ENCODE results near the gene ZBTB17. TPM values are rescaled to one million over a fixed set of nuclear protein-coding genes. Genes with fewer than 3 reads are reported as not detected.
"Not testable (repeated sequence)": the region's sequence is repeated elsewhere in the genome, so short reads cannot be mapped to it uniquely, and the experiment has no call there.

ZBTB17 gene
- total RNA-seq, 1 experiment from 2014 or later = 14.3 TPM

DNA sequence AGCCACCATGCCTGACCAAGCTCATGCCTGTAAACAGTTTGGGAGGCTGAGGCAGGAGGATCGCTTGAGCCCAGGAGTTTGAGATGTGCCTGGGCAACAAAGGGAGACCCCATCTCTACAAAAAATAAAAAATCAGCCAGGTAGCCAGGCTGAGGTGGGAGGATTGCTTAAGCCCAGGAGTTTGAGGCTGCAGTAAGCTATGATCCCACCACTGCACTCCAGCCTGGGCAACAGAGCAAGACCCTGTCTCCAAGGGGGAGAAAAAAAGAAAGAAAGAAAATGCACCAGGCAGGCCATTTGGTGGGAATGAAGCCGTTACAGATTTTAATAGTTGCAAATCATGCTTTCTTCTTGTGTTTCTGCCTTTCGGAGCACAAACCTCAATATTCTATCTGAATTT lies 62.3 kb downstream of the ZBTB17 start:
- DNase-seq (ENCODE audit: extremely low read depth, low read depth) = not testable (repeated sequence)

DNA sequence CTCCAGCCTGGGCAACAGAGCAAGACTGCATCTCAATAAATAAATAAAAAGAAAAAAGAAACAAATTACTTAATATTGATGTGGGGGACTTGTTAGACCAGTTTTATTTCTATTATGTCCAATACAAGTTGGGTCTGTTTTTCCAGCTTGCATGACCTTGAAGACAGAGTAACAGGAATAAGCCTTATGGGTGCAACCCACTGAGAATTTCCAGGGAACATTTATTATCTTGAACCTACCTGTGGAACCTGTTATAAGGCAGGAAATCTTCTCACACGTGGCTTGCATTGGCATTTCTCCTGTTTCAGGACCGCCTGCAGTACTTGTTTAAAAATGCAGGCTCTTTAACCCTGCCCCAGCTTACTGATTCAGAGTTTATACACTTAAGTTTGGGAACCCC lies 64.0 kb downstream of the ZBTB17 start:
- DNase-seq (ENCODE audit: extremely low read depth, low read depth) = no peak

DNA sequence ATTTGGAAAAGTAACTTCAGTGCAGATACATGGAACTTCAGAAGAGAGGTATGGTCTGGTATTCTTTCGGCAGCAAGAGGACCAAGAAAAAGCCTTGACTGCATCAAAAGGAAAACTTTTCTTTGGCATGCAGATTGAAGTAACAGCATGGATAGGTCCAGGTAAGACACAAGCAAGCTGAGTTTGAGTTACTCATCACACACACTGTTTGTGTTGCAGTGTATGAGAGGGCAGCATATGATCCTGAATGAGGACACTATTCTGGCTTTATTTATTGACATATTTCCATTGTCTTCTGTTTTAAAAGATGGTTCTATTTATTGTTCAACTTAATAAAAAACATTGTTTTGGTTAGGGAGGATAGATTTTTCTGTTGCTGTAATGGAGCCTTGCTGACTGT lies 64.8 kb downstream of the ZBTB17 start:
- no peak for DNase-seq (ENCODE audit: extremely low read depth, low read depth)

DNA sequence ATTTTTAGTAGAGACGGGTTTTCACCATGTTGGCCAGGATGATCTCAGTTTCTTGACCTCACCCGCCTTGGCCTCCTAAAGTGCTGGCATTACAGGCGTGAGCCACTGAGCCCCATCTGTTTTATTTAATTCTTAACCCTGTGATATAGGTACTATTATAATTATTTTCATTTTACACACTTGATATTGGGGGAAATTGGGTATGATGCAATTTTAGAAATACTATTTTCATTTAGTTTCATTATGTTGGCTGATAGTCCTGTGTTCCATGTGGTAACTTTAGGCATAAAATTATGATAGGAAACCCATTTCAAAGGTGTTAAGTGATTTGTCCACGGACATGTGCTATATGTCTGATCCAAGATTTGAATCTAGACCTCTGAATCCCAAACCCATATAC lies 67.3 kb downstream of the ZBTB17 start:
- no peak for DNase-seq (ENCODE audit: extremely low read depth, low read depth)

DNA sequence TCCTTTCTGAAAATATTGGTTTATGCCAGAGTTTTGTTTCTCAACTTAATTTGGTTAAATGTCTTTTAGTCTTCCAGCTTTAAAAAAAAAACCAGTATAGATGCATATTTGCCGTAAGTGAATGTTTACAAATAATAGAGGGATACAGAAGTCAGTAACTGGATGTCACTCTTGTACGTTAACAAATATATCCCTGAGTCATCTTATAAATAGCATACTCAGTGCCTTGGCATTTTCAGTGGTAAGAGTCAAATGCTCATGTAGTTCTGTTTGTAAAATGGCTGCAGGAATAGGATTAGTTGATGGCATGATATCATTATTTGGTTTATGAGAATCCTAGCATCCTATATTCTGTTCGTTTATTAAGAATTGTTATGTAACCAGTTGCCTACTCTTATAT lies 73.0 kb downstream of the ZBTB17 start:
- peak; percentile 39 for DNase-seq (ENCODE audit: extremely low read depth, low read depth)

DNA sequence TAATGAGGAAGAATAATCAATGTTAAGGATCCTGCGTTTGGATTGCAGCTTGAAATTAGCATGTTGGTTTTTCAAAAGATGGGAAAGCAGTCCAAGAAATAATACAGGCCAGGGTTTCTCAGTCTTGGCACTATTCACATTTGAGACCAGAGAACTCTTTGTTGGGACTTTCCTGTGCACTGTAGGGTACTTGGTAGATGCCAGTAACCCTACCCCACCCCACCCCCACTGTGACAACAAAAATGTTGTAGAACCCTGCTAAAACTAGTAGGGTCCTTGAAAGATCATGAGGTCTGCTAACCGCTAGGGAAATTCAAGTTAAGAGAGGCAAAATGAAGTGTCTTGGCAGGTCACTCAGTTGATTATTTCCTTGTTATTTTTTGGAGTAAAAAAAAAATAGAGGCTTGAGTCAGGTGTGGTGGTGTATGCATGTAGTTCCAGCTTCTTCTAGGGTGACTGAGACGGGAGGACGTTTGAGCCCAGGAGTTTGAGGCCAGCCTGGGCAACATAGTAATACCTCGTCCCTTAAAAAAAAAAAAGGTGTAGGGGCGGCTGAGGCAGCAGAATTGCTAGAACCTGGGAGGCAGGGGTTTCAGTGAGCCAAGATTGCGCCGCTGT lies 75.1 kb downstream of the ZBTB17 start:
- no peak for DNase-seq (ENCODE audit: extremely low read depth, low read depth)

DNA sequence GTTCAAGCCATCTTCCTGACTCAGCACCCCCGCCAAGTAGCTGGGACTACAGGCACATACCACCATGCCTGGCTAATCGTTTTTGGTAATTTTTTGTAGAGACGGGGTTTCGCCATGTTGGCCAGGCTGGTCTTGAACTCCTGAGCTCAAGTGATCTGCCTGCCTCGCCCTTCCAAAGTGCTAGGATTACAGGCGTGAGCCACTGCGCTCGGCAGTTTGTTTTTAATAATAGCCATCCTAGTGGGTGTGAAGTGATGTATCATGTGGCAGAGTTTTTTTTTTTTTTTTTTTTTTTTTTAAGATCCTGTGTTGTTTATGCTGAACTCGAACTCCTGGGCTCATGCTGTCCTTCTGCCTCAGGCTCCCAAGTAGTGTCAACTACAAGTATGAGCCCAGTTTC lies 76.6 kb downstream of the ZBTB17 start:
- DNase-seq (ENCODE audit: extremely low read depth, low read depth) = no peak

GRCh38 chr1:15896841-15897610 lies 78.9 kb downstream of the ZBTB17 start:
- DNase-seq (ENCODE audit: extremely low read depth, low read depth) = not testable (repeated sequence)

GRCh38 chr1:15895233-15895632 lies 80.7 kb downstream of the ZBTB17 start:
- DNase-seq (ENCODE audit: extremely low read depth, low read depth) = no peak

DNA sequence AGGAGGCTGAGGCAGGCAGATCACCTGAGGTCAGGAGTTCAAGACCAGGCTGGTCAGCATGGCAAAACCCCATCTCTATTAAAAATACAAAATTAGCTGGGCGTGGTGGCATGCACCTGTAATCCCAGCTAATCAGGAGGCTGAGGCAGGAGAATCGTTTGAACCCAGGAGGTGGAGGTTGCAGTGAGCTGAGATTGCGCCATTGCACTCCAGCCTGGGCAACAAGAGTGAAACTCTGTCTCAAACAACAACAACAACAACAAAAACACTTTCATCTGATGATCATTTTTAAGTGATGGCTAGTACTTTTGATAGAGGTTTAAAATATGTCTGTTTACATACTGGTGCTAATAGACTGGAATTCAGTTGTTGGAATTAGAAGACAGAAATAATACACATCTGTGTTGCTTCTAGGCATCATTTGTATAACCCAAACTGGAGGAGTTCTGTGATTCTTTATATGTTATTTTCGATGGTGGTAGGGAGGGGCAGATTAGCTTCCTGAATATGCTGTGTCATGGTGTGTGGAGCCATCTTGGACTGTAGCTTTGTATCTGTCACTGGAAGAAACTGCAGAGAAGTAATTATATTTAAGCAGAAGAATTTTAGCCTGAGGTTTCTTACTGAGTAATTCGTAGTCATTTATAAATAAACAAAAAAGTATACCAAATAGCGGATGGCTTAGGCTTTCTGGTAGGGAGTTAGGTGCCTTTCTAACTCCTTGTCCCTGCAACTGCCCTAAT lies 82.9 kb downstream of the ZBTB17 start:
- peak; percentile 31 for DNase-seq (ENCODE audit: extremely low read depth, low read depth)

Small RNA genes within 50 kb of the gene (small RNA-seq; reads per million reads assigned to genes)
- 0 reads per million in 2 experiments for gene AL034555.1
- gene AL355994.1 = 0 reads per million in 2 experiments
- gene AL355994.5 = 0 reads per million in 2 experiments

Other genes with a start within 250 kb of the ZBTB17 start
- 0.12 TPM in 1 of 2 replicates, not detected in the other for gene SLC25A34, start 239.8 kb downstream of the ZBTB17 start, total RNA-seq (2014; rRNA removed; shearing (Covaris generic))
- gene TMEM82, start 233.6 kb downstream of the ZBTB17 start, total RNA-seq (2014; rRNA removed; shearing (Covaris generic)) = not detected in 2 replicates
- 3.6 and 4.1 TPM in 2 replicates for gene FBLIM1, start 217.3 kb downstream of the ZBTB17 start, total RNA-seq (2014; rRNA removed; shearing (Covaris generic))
- 7.5 and 7.9 TPM in 2 replicates for gene UQCRHL, start 168.5 kb downstream of the ZBTB17 start, total RNA-seq (2014; rRNA removed; shearing (Covaris generic))
- gene SPEN, start 128.4 kb downstream of the ZBTB17 start, total RNA-seq (2014; rRNA removed; shearing (Covaris generic)) = 11.3 and 14.2 TPM in 2 replicates
- not detected in 2 replicates for gene SRARP, start 28.1 kb upstream of the ZBTB17 start, total RNA-seq (2014; rRNA removed; shearing (Covaris generic))
- gene HSPB7, start 41.9 kb upstream of the ZBTB17 start, total RNA-seq (2014; rRNA removed; shearing (Covaris generic)) = not detected in 2 replicates
- not detected in 2 replicates for gene CLCNKA, start 45.9 kb upstream of the ZBTB17 start, total RNA-seq (2014; rRNA removed; shearing (Covaris generic))
- gene CLCNKB, start 67.7 kb upstream of the ZBTB17 start, total RNA-seq (2014; rRNA removed; shearing (Covaris generic)) = 0.22 and 0.26 TPM in 2 replicates
- 3.0 and 3.8 TPM in 2 replicates for gene FAM131C, start 97.5 kb upstream of the ZBTB17 start, total RNA-seq (2014; rRNA removed; shearing (Covaris generic))
- gene EPHA2, start 180.0 kb upstream of the ZBTB17 start, total RNA-seq (2014; rRNA removed; shearing (Covaris generic)) = 52.3 and 53.9 TPM in 2 replicates
- 6.1 and 6.3 TPM in 2 replicates for gene ARHGEF19, start 236.6 kb upstream of the ZBTB17 start, total RNA-seq (2014; rRNA removed; shearing (Covaris generic))